Mucosa of descending colon (tissue), 3 donors: ENCODE measurements around the gene CRADD. TPM values are rescaled to one million over a fixed set of nuclear protein-coding genes. Genes with fewer than 3 reads are reported as not detected.
"Not testable (repeated sequence)": the region's sequence is repeated elsewhere in the genome, so short reads cannot be mapped to it uniquely, and the experiment has no call there.

Source experiments
- ATAC-seq: fragments of 200-7000 bp; cut with Tn5 transposase; one replicate; pipeline ENCODE4 v1.9.1; 2020; ENCODE audit warnings: mild to moderate bottlenecking, moderate library complexity
- DNase-seq, 3 donors: peaks; one replicate each; pipeline ENCODE4 v3.0.0-alpha.2; 2020
- H3K36me3 ChIP-seq: fragments of 200-600 bp; one replicate; pipeline ENCODE4 v1.8.0; 2021; ENCODE audit warnings: low read depth, mild to moderate bottlenecking
- H3K4me1 ChIP-seq: fragments of 200-600 bp; one replicate; pipeline ENCODE4 v1.8.0; 2021; ENCODE audit warnings: low read depth, mild to moderate bottlenecking
- H3K4me3 ChIP-seq: fragments of 200-600 bp; one replicate; pipeline ENCODE4 v1.8.0; 2021; ENCODE audit warnings: mild to moderate bottlenecking
- H3K9me3 ChIP-seq: fragments of 200-600 bp; one replicate; pipeline ENCODE4 v1.8.0; 2021; ENCODE audit warnings: mild to moderate bottlenecking
- CTCF ChIP-seq: fragments of 200-600 bp; IDR thresholded peaks from one replicate; pipeline ENCODE4 v1.8.0; 2022; ENCODE audit warnings: antibody characterized with exemption, mild to moderate bottlenecking
- intact Hi-C, 2 donors: fragments of 100-400 bp; cut with DNase I in 1 of 2; cut with micrococcal nuclease in 1 of 2; formaldehyde crosslinking; loops; one replicate each; pipeline versions ENCODE4 v1.11.0 to v1.11.1; 2022; cut with DNase I, micrococcal nuclease
- total RNA-seq, 3 donors: library from RNA; stranded (reverse); fragmentation: NEBNext Ultra II Directional in 2 of 3; extraction: Animal tissue kit (Norgen Biotek cat#: 25700) in 2 of 3; gene quantifications; one replicate each; pipeline versions ENCODE4 v1.2.1 to v1.2.4, GENCODE V29; 2021 to 2023
- donor health status: DM: no; HTN: no; CAD: no; lungs with moderate emphysema.
- donor health status: DM: no; HTN: no; CAD: no.
- donor health status: DM: no; HTN: yes; CAD: no.

CRADD gene
- total RNA-seq, 3 donors from 2014 or later = 18.4 to 27.9 (median 22.7) TPM

DNA sequence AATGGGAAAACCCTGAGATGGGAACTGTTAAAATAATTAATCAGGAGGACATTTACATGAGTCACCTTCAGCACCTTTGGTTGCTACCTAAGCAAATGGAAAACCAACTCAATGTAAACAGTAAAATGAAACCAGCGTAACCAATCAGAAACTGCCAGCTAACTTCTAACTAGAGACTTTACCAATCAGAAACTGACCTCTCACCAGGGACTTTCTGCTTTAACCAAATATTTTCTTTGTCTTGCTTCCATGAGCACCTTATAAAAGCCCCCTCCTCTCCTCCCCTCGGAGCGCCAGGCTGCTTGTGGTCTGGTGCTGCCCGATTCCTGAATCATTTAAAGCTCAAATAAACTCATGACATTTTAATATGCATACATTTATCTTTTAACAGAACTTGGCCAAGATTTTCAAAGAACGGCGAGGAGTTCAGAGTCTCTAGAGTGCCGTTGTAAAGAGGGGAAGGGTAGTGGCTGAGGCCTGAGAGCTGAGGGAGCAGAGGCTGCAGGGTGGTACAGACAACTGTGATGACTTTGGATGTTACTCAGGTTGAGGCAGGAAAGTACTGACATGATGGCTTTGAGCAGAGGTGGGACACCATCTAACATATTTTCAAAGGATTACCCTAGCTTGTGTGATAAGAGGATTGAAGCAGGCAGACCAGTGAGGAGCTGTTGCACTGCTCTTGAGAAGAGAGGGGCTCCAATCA is 183.6 kb downstream of the CRADD start:
- DNase-seq = no peak
- Histone ChIP-seq H3K4me1 (no peaks in the 10 kb centered on the region), H3K36me3 (no peaks in the 10 kb centered on the region), H3K9me3 (peaks cover 10% of the 10 kb centered on the region), H3K4me3 (no peak overlapping the region)
- no peak for TF ChIP-seq CTCF
- intact Hi-C loops = no loop called here
- no peak for ATAC-seq

DNA sequence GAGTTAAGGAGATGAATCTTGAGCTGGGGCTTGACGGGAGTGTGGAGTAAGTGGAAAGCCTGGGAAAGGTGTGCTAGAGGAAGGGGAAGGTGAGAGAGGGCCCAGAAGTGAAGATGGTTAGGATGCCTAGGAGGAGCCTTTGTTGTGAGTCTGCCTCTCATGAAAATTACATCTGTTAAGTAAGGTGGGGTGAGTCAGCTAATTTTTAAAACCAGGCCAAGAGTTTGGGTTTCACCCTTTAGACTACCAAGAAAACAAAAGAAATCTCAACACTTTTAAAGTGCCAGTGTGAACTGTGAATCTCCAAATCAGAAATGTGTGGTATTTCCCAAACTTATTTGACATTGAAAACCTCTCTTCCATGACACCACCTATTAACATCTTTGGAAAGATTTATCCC is 185.2 kb downstream of the CRADD start:
- H3K4me1 ChIP-seq = no peaks in the 10 kb centered on the region
- no peaks in the 10 kb centered on the region for H3K36me3 ChIP-seq
- intact Hi-C loops = no loop called here
- TF ChIP-seq CTCF = no peak
- peaks cover 21% of the 10 kb centered on the region for H3K9me3 ChIP-seq
- ATAC-seq = no peak
- no peak overlapping the region for H3K4me3 ChIP-seq
- no peak for DNase-seq

- ATAC-seq (no peak), DNase-seq (no peak)
- H3K4me3 ChIP-seq = no peak overlapping the region
- no peaks in the 10 kb centered on the region for H3K36me3 ChIP-seq
- intact Hi-C loops = no loop called here
- TF ChIP-seq CTCF = no peak
- H3K4me1 ChIP-seq = no peaks in the 10 kb centered on the region
- peaks cover 21% of the 10 kb centered on the region for H3K9me3 ChIP-seq
Observed at GRCh38 chr12:93865751-93866150, 188.6 kb downstream of the CRADD start.

- TF ChIP-seq CTCF = no peak
- no peak for ATAC-seq
- H3K9me3 ChIP-seq = peaks cover 28% of the 10 kb centered on the region
- intact Hi-C loops = no loop called here
- no peaks in the 10 kb centered on the region for H3K36me3 ChIP-seq
- no peaks in the 10 kb centered on the region for H3K4me1 ChIP-seq
- no peak overlapping the region for H3K4me3 ChIP-seq
- no peak for DNase-seq
Observed at GRCh38 chr12:93868771-93869170, 191.6 kb downstream of the CRADD start.

GRCh38 chr12:93870020-93870795 is 193.0 kb downstream of the CRADD start:
- H3K36me3 ChIP-seq = no peaks in the 10 kb centered on the region
- ATAC-seq (no peak), DNase-seq (no peak)
- H3K4me3 ChIP-seq = no peak overlapping the region
- no peaks in the 10 kb centered on the region for H3K4me1 ChIP-seq
- intact Hi-C loops = no loop called here
- TF ChIP-seq CTCF = no peak
- peaks cover 32% of the 10 kb centered on the region for H3K9me3 ChIP-seq

DNA sequence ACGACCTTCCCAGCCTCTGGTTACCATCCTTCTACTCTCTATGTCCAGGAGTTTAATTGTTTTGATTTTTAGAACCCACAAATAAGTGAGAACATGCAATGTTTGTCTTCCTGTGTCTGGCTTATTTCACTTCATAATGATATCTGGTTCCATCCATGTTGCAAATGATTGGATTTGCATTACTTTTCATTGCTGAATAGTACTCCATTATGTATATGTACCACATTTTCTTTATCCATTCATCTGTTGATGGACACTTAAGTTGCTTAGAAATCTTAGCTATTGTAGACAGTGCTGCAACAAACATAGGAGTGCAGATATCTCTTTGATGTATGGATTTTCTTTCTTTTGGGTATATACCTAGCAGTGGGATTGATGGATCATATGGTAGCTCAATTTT is 194.4 kb downstream of the CRADD start:
- DNase-seq, intact Hi-C loops, H3K36me3 ChIP-seq, H3K4me3 ChIP-seq, H3K4me1 ChIP-seq, ATAC-seq: not testable (repeated sequence)
- H3K9me3 ChIP-seq = peaks cover 28% of the 10 kb centered on the region
